Left ventricle myocardium inferior (tissue), 1 donor: ENCODE data around the gene RAD50. TPM values are rescaled to one million over a fixed set of nuclear protein-coding genes. Genes with fewer than 3 reads are reported as not detected.
"Not testable (repeated sequence)": the region's sequence is repeated elsewhere in the genome, so short reads cannot be mapped to it uniquely, and the experiment has no call there.

Experiments used
- DNase-seq: peaks from one replicate; pipeline ENCODE4 v3.0.0-alpha.2; 2020
- H3K27ac ChIP-seq: fragments of 200-600 bp; replicated peaks from 2 replicates; pipeline ENCODE4 v1.8.0; 2021
- H3K27me3 ChIP-seq: fragments of 200-600 bp; 2 replicates; pipeline ENCODE4 v1.8.0; 2021; ENCODE audit warnings: low read depth
- H3K36me3 ChIP-seq: fragments of 200-600 bp; 2 replicates; pipeline ENCODE4 v1.8.0; 2021
- H3K4me1 ChIP-seq: fragments of 200-600 bp; 2 replicates; pipeline ENCODE4 v1.8.0; 2021
- H3K4me3 ChIP-seq: fragments of 200-600 bp; 2 replicates; pipeline ENCODE4 v1.8.0; 2021; ENCODE audit warnings: mild to moderate bottlenecking, moderate library complexity
- H3K9me3 ChIP-seq: fragments of 200-600 bp; replicated peaks from 2 replicates; pipeline ENCODE4 v1.8.0; 2021
- CTCF ChIP-seq: fragments of 200-600 bp; IDR thresholded peaks from 2 replicates; pipeline ENCODE4 v1.8.0; 2021; ENCODE audit warnings: antibody characterized with exemption, mild to moderate bottlenecking, borderline replicate concordance
- intact Hi-C: fragments of 100-400 bp; cut with micrococcal nuclease; formaldehyde crosslinking; loops from one replicate; pipeline ENCODE4 v1.11.0; 2022
- total RNA-seq: library from RNA; stranded (reverse); fragmentation: NEBNext Ultra II Directional; extraction: Animal tissue kit (Norgen Biotek cat#: 25700); gene quantifications from one replicate; pipeline ENCODE4 v1.2.1, GENCODE V29; 2021
- donor health status: DM: no; HTN: yes; CAD: no; lungs with severe emphysema.

Gene RAD50
- total RNA-seq, 1 donor from 2014 or later, result 33.4 TPM

GRCh38 chr5:132561601-132562000 lies 4.8 kb downstream of the RAD50 start:
- Histone ChIP-seq H3K27ac (no peak overlapping the region), H3K36me3 (peaks cover 53% of the 10 kb centered on the region), H3K4me3 (no peak overlapping the region), H3K9me3 (peaks cover 16% of the 10 kb centered on the region), H3K27me3 (no peaks in the 10 kb centered on the region), H3K4me1 (peaks cover 27% of the 10 kb centered on the region)
- no peak for TF ChIP-seq CTCF
- no peak for DNase-seq
- intact Hi-C loops, result no loop called here

GRCh38 chr5:132564555-132564954 lies 7.8 kb downstream of the RAD50 start:
- intact Hi-C loops, H3K27ac ChIP-seq, DNase-seq, H3K27me3 ChIP-seq, H3K4me3 ChIP-seq, H3K4me1 ChIP-seq: not testable (repeated sequence)
- H3K36me3 ChIP-seq, result peaks cover 52% of the 10 kb centered on the region
- H3K9me3 ChIP-seq, result peaks cover 16% of the 10 kb centered on the region

- H3K4me3 ChIP-seq, result no peak overlapping the region
- no peak overlapping the region for H3K27ac ChIP-seq
- no peak for DNase-seq
- H3K9me3 ChIP-seq, result peaks cover 16% of the 10 kb centered on the region
- H3K27me3 ChIP-seq, result no peaks in the 10 kb centered on the region
- TF ChIP-seq CTCF, result no peak
- H3K36me3 ChIP-seq, result peaks cover 32% of the 10 kb centered on the region
- no peaks in the 10 kb centered on the region for H3K4me1 ChIP-seq
- intact Hi-C loops, result no loop called here
Observed at GRCh38 chr5:132566657-132567056, 9.9 kb downstream of the RAD50 start.

- DNase-seq, result no peak
- no peaks in the 10 kb centered on the region for H3K9me3 ChIP-seq
- H3K4me3 ChIP-seq, result no peak overlapping the region
- TF ChIP-seq CTCF, result no peak
- no peak overlapping the region for H3K27ac ChIP-seq
- H3K27me3 ChIP-seq, result no peaks in the 10 kb centered on the region
- H3K4me1 ChIP-seq, result no peaks in the 10 kb centered on the region
- H3K36me3 ChIP-seq, result peaks cover 60% of the 10 kb centered on the region
- intact Hi-C loops, result no loop called here
Observed at GRCh38 chr5:132576123-132576522, 19.3 kb downstream of the RAD50 start.

- H3K4me3 ChIP-seq, H3K4me1 ChIP-seq, H3K27me3 ChIP-seq, DNase-seq, intact Hi-C loops, H3K9me3 ChIP-seq, H3K27ac ChIP-seq: not testable (repeated sequence)
- H3K36me3 ChIP-seq, result peaks cover 75% of the 10 kb centered on the region
Observed at GRCh38 chr5:132584560-132584959, 27.8 kb downstream of the RAD50 start.

GRCh38 chr5:132586063-132586462 lies 29.3 kb downstream of the RAD50 start:
- H3K4me1 ChIP-seq, result no peaks in the 10 kb centered on the region
- TF ChIP-seq CTCF, result no peak
- peaks cover 79% of the 10 kb centered on the region for H3K36me3 ChIP-seq
- H3K4me3 ChIP-seq, result no peak overlapping the region
- no peak overlapping the region for H3K27ac ChIP-seq
- H3K27me3 ChIP-seq, result no peaks in the 10 kb centered on the region
- H3K9me3 ChIP-seq, result no peaks in the 10 kb centered on the region
- no peak for DNase-seq
- intact Hi-C loops, result no loop called here

GRCh38 chr5:132589467-132589866 lies 32.7 kb downstream of the RAD50 start:
- no peak for DNase-seq
- H3K27ac ChIP-seq, result no peak overlapping the region
- H3K36me3 ChIP-seq, result peaks cover 82% of the 10 kb centered on the region
- TF ChIP-seq CTCF, result no peak
- intact Hi-C loops, result no loop called here
- no peaks in the 10 kb centered on the region for H3K9me3 ChIP-seq
- no peak overlapping the region for H3K4me3 ChIP-seq
- H3K27me3 ChIP-seq, result no peaks in the 10 kb centered on the region
- H3K4me1 ChIP-seq, result no peaks in the 10 kb centered on the region
